Parathyroid adenoma (tissue), 2 donors: ENCODE data around the gene TENM4.

Experiments
- H2AFZ ChIP-seq: fragments of 300-600 bp; sonication (generic); one replicate; pipeline ENCODE4 v1.7.0; 2017; ENCODE audit warnings: antibody characterized with exemption, mild to moderate bottlenecking
- H3K27ac ChIP-seq: fragments of 300-600 bp; sonication (generic); one replicate; pipeline ENCODE4 v1.7.0; 2017
- H3K27me3 ChIP-seq: fragments of 300-600 bp; sonication (generic); one replicate; pipeline ENCODE4 v1.7.0; 2017; ENCODE audit warnings: low read length; ENCODE audit not compliant: control insufficient read depth, insufficient read depth
- H3K36me3 ChIP-seq: fragments of 300-600 bp; sonication (generic); one replicate; pipeline ENCODE4 v1.7.0; 2017; ENCODE audit warnings: low read length; ENCODE audit not compliant: control insufficient read depth, insufficient read depth
- H3K4me1 ChIP-seq: fragments of 300-600 bp; sonication (generic); one replicate; pipeline ENCODE4 v1.7.0; 2017; ENCODE audit warnings: control low read depth
- H3K4me2 ChIP-seq: fragments of 300-600 bp; sonication (generic); one replicate; pipeline ENCODE4 v1.7.0; 2017; ENCODE audit warnings: low read length
- H3K4me3 ChIP-seq: fragments of 300-600 bp; sonication (generic); one replicate; pipeline ENCODE4 v1.7.0; 2017; ENCODE audit warnings: low read depth, low read length
- H3K79me2 ChIP-seq: fragments of 300-600 bp; sonication (generic); one replicate; pipeline ENCODE4 v1.7.0; 2017; ENCODE audit warnings: control low read depth
- H3K9ac ChIP-seq: fragments of 300-600 bp; sonication (generic); one replicate; pipeline ENCODE4 v1.7.0; 2017; ENCODE audit warnings: mild to moderate bottlenecking
- H3K9me3 ChIP-seq: fragments of 300-600 bp; sonication (generic); one replicate; pipeline ENCODE4 v1.7.0; 2017; ENCODE audit warnings: low read length; ENCODE audit not compliant: control insufficient read depth
- CTCF ChIP-seq: fragments of 300-600 bp; sonication (generic); IDR thresholded peaks from one replicate; pipeline ENCODE4 v1.7.0; 2017; ENCODE audit warnings: antibody characterized with exemption, mild to moderate bottlenecking
- donor health status: primary hyperparathyroidism.

TENM4 gene

GRCh38 chr11:78768345-78768744, 672.5 kb downstream of the TENM4 start:
- H3K4me3 ChIP-seq = no peak overlapping the region
- no peaks in the 10 kb centered on the region for H3K27me3 ChIP-seq
- H3K9ac ChIP-seq = no peak overlapping the region
- H3K36me3 ChIP-seq = no peaks in the 10 kb centered on the region
- no peaks in the 10 kb centered on the region for H3K4me1 ChIP-seq
- no peaks in the 10 kb centered on the region for H3K79me2 ChIP-seq
- no peak overlapping the region for H2AFZ ChIP-seq
- no peak overlapping the region for H3K27ac ChIP-seq
- H3K4me2 ChIP-seq = no peak overlapping the region
- no peaks in the 10 kb centered on the region for H3K9me3 ChIP-seq
- TF ChIP-seq CTCF = no peak

GRCh38 chr11:78767027-78767932, 673.5 kb downstream of the TENM4 start:
- Histone ChIP-seq H2AFZ (no peak overlapping the region), H3K4me2 (no peak overlapping the region)
- no peak for TF ChIP-seq CTCF

GRCh38 chr11:78764946-78765345, 675.9 kb downstream of the TENM4 start:
- H3K27ac ChIP-seq = no peak overlapping the region
- H3K9ac ChIP-seq = no peak overlapping the region
- no peak for TF ChIP-seq CTCF
- H3K4me1 ChIP-seq = no peaks in the 10 kb centered on the region
- no peak overlapping the region for H2AFZ ChIP-seq
- no peak overlapping the region for H3K4me3 ChIP-seq
- H3K79me2 ChIP-seq = no peaks in the 10 kb centered on the region
- no peaks in the 10 kb centered on the region for H3K36me3 ChIP-seq
- H3K27me3 ChIP-seq = no peaks in the 10 kb centered on the region
- no peaks in the 10 kb centered on the region for H3K9me3 ChIP-seq
- H3K4me2 ChIP-seq = no peak overlapping the region

More at GRCh38 chr11:78767027-78767932, 673.5 kb downstream of the TENM4 start:
- Histone ChIP-seq H3K79me2 (no peaks in the 10 kb centered on the region), H3K36me3 (no peaks in the 10 kb centered on the region), H3K4me3 (no peak overlapping the region), H3K9ac (no peak overlapping the region), H3K27ac (no peak overlapping the region), H3K4me1 (no peaks in the 10 kb centered on the region), H3K9me3 (no peaks in the 10 kb centered on the region), H3K27me3 (no peaks in the 10 kb centered on the region)

- no peak overlapping the region for H3K9ac ChIP-seq
- H3K4me3 ChIP-seq = no peak overlapping the region
- no peak overlapping the region for H3K27ac ChIP-seq
- no peak overlapping the region for H2AFZ ChIP-seq
- H3K4me2 ChIP-seq = no peak overlapping the region
- H3K9me3 ChIP-seq = no peaks in the 10 kb centered on the region
- no peaks in the 10 kb centered on the region for H3K79me2 ChIP-seq
- H3K4me1 ChIP-seq = no peaks in the 10 kb centered on the region
- no peaks in the 10 kb centered on the region for H3K36me3 ChIP-seq
- no peak for TF ChIP-seq CTCF
- no peaks in the 10 kb centered on the region for H3K27me3 ChIP-seq
Observed at GRCh38 chr11:78763664-78764063, 677.2 kb downstream of the TENM4 start.

- Histone ChIP-seq H3K4me1 (no peaks in the 10 kb centered on the region), H2AFZ (no peak overlapping the region), H3K79me2 (no peaks in the 10 kb centered on the region), H3K4me2 (no peak overlapping the region), H3K9ac (no peak overlapping the region), H3K4me3 (no peak overlapping the region), H3K36me3 (no peaks in the 10 kb centered on the region), H3K27ac (no peak overlapping the region), H3K27me3 (no peaks in the 10 kb centered on the region), H3K9me3 (no peaks in the 10 kb centered on the region)
- no peak for TF ChIP-seq CTCF
Observed at GRCh38 chr11:78762105-78762504, 678.7 kb downstream of the TENM4 start.
